HL-60 (cell line): Measurements from ENCODE around the gene NANOG.

Experiments used
- POLR2AphosphoS5 ChIP-seq: IDR thresholded peaks from 2 replicates; pipeline ENCODE4 v1.6.1; 2012; ENCODE audit warnings: low read depth
- TF ChIP-seq, protein P1 (sequence below): IDR thresholded peaks from one replicate; pipeline ENCODE4 v1.5.1; 2011; ENCODE audit warnings: low read length, control low read depth, inconsistent platforms; ENCODE audit not compliant: insufficient read depth

DNA sequence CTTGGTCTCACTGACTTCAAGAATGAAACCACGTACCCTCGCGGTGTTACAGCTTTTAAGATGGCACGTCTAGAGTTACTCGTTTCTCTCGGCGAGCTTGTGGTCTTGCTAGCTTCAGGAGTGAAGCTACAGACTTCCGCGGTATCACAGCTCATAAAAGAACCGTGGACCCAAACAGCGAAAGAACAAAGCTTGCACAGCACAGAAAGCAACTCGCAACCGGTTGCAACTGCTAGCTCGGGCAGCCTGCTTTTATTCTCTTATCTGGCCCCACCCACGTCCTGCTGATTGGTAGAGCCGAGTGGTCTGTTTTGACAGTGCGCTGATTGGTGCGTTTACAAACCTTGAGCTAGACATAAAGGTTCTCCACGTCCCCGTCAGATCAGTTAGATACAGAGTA is 37.8 kb upstream of the NANOG start:
- no peak for TF ChIP-seq POLR2AphosphoS5
- TF ChIP-seq, protein P1, sequence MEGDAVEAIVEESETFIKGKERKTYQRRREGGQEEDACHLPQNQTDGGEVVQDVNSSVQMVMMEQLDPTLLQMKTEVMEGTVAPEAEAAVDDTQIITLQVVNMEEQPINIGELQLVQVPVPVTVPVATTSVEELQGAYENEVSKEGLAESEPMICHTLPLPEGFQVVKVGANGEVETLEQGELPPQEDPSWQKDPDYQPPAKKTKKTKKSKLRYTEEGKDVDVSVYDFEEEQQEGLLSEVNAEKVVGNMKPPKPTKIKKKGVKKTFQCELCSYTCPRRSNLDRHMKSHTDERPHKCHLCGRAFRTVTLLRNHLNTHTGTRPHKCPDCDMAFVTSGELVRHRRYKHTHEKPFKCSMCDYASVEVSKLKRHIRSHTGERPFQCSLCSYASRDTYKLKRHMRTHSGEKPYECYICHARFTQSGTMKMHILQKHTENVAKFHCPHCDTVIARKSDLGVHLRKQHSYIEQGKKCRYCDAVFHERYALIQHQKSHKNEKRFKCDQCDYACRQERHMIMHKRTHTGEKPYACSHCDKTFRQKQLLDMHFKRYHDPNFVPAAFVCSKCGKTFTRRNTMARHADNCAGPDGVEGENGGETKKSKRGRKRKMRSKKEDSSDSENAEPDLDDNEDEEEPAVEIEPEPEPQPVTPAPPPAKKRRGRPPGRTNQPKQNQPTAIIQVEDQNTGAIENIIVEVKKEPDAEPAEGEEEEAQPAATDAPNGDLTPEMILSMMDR, result no peak
